Erythroblast (primary cell): ENCODE measurements around the gene POFUT1.

Source experiments
- GATA1 ChIP-seq: IDR thresholded peaks from 2 replicates; pipeline ENCODE4 v1.6.1; 2011; ENCODE audit warnings: low read depth, mild to moderate bottlenecking, control low read depth, low read length, moderate library complexity
- POLR2A ChIP-seq: IDR thresholded peaks from 2 replicates; pipeline ENCODE4 v1.6.1; 2011; ENCODE audit warnings: mild to moderate bottlenecking, low read length

- TF ChIP-seq POLR2A (no peak), GATA1 (no peak)
These were observed 29.7 kb downstream of the POFUT1 start for GRCh38 chr20:32237419-32237818.
